ENCODE results near the gene TCP11L2. TPM values are rescaled to one million over a fixed set of nuclear protein-coding genes. Genes with fewer than 3 reads are reported as not detected.

The TCP11L2 gene
- total RNA-seq, 4 donors from 2014 or later = 8.0 to 47.8 (median 41.7) TPM

DNA sequence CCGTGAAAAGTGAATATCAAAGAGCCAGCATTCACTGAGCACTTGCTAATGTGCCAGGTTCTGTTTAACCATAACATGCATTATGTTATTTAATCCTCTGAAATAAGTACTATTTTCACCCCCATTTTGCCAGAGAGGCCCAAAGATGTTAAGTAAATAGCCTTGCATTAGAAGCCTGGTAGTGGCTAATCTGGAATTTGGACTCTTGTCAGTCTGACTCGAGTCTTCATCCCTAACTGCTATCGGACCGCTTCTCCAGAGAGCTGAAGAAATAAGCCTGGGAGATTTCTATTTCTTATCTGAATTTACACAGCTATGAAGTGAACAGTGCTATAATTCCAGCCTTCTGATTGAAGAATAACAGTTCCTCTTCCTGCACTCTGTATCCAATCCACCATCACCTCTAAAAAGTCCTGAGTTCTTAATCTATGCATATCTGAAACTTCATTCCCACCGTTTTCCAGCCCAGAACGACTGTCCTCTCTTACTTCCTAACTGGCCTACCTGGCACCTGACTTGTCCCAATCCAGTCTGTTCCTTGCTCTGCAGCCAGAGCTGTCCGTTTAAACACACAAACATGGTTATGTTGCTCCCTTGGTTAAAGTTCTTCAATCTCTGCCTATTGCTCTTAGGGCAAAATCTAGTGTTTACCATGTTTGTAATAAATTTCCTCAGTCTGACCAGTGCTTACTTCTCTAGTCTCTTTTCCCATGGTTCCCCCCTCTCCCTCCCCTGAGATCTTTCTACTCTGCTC is 57.3 kb downstream of the TCP11L2 start:
- H3K36me3 ChIP-seq = no peaks in the 10 kb centered on the region
- 81 to 87% methylated on average over 6 to 7 of the region's 7 CpGs for WGBS, 2 donors (ENCODE audit: low coverage in 1 of 2)
- intact Hi-C loops (cut with DNase I; ENCODE audit: low total_unique reads) (loop anchor here (10.0 kb wide), 1 partner anchor 115 kb away; the partner anchor contains the start of gene CKAP4), in situ Hi-C loops (cut with MboI; ENCODE audit: low pct_ligation_motif_present in 1 of 4, low pct_unique_long_range_greater_than_20kb in 1 of 4, low sequenced_read_pairs in 3 of 4) (loop anchor here (10.0 kb wide), 1 partner anchor 135 kb away; no protein-coding TSS in a partner anchor)
- no peak overlapping the region for H3K4me3 ChIP-seq
- no peak overlapping the region for H3K27ac ChIP-seq
- no peaks in the 10 kb centered on the region for H3K27me3 ChIP-seq
- no peak for DNase-seq
- no peaks in the 10 kb centered on the region for H3K9me3 ChIP-seq
- peaks cover 9 to 22% (median 16%) of the 10 kb centered on the region in 4 donors for H3K4me1 ChIP-seq
- TF ChIP-seq EP300 (IDR thresholded peaks at IDR 0.05; ENCODE audit: low read depth) = no peak
- TF ChIP-seq, protein P1, sequence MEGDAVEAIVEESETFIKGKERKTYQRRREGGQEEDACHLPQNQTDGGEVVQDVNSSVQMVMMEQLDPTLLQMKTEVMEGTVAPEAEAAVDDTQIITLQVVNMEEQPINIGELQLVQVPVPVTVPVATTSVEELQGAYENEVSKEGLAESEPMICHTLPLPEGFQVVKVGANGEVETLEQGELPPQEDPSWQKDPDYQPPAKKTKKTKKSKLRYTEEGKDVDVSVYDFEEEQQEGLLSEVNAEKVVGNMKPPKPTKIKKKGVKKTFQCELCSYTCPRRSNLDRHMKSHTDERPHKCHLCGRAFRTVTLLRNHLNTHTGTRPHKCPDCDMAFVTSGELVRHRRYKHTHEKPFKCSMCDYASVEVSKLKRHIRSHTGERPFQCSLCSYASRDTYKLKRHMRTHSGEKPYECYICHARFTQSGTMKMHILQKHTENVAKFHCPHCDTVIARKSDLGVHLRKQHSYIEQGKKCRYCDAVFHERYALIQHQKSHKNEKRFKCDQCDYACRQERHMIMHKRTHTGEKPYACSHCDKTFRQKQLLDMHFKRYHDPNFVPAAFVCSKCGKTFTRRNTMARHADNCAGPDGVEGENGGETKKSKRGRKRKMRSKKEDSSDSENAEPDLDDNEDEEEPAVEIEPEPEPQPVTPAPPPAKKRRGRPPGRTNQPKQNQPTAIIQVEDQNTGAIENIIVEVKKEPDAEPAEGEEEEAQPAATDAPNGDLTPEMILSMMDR (IDR thresholded peaks at IDR 0.05) = no peak

GRCh38 chr12:106360400-106360994 is 58.0 kb downstream of the TCP11L2 start:
- intact Hi-C loops (cut with DNase I; ENCODE audit: low total_unique reads) (no loop called here), in situ Hi-C loops (cut with MboI; ENCODE audit: low pct_ligation_motif_present in 1 of 4, low pct_unique_long_range_greater_than_20kb in 1 of 4, low sequenced_read_pairs in 3 of 4) (no loop called here)
- no peaks in the 10 kb centered on the region for H3K36me3 ChIP-seq
- H3K27ac ChIP-seq = no peak overlapping the region
- H3K4me3 ChIP-seq = no peak overlapping the region
- no peak for DNase-seq
- H3K4me1 ChIP-seq = peaks cover 9 to 22% (median 16%) of the 10 kb centered on the region in 4 donors
- H3K9me3 ChIP-seq = no peaks in the 10 kb centered on the region
- no peaks in the 10 kb centered on the region for H3K27me3 ChIP-seq
- 93 to 96% methylated on average over 3 to 5 of the region's 5 CpGs for WGBS, 2 donors (ENCODE audit: low coverage in 1 of 2)
- TF ChIP-seq POLR2A (IDR thresholded peaks at IDR 0.05) (no peak), EP300 (IDR thresholded peaks at IDR 0.05; ENCODE audit: low read depth) (no peak), POLR2AphosphoS5 (IDR thresholded peaks at IDR 0.05) (no peak)
- TF ChIP-seq, protein P1 (IDR thresholded peaks at IDR 0.05) = no peak

DNA sequence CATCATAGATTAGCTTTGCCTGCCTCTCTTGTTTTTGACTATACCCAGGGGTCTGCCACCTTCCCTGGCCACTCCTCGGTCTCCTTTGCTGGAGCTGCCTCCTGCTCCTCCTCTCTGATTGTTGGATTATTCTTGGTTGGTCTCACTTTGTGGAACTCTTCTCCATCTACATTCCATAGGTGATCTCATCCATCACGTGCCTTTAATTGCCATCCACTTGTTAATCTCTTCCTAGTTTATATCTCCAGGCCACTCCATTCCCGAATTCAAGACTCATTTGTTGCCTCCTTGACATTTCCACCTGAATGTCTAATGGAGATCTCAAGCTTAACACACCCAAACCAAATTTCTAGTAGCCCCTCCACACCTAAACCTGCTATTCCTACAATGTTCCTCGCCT is 60.4 kb downstream of the TCP11L2 start:
- Histone ChIP-seq H3K27ac (no peak overlapping the region), H3K4me1 (peaks cover 5 to 13% (median 12%) of the 10 kb centered on the region in 4 donors), H3K27me3 (no peaks in the 10 kb centered on the region), H3K9me3 (no peaks in the 10 kb centered on the region), H3K4me3 (no peak overlapping the region), H3K36me3 (no peaks in the 10 kb centered on the region)
- WGBS, 2 donors (ENCODE audit: low coverage in 1 of 2) = 85 to 94% methylated on average over 4 of the region's 4 CpGs
- intact Hi-C loops (cut with DNase I; ENCODE audit: low total_unique reads) = no loop called here
- no peak for TF ChIP-seq POLR2AphosphoS5 (IDR thresholded peaks at IDR 0.05)
- TF ChIP-seq POLR2A (IDR thresholded peaks at IDR 0.05) = no peak
- TF ChIP-seq EP300 (IDR thresholded peaks at IDR 0.05; ENCODE audit: low read depth) = no peak
- TF ChIP-seq, protein P1 (IDR thresholded peaks at IDR 0.05) = no peak
- no peak for DNase-seq
- in situ Hi-C loops (cut with MboI; ENCODE audit: low pct_ligation_motif_present in 1 of 4, low pct_unique_long_range_greater_than_20kb in 1 of 4, low sequenced_read_pairs in 3 of 4) = no loop called here

GRCh38 chr12:106364261-106364660 is 61.7 kb downstream of the TCP11L2 start:
- Histone ChIP-seq H3K4me3 (no peak overlapping the region), H3K36me3 (no peaks in the 10 kb centered on the region), H3K9me3 (no peaks in the 10 kb centered on the region), H3K27me3 (no peaks in the 10 kb centered on the region), H3K27ac (no peak overlapping the region), H3K4me1 (peaks cover 0 to 5% (median 2%) of the 10 kb centered on the region in 4 donors)
- intact Hi-C loops (cut with DNase I; ENCODE audit: low total_unique reads) = no loop called here
- TF ChIP-seq, protein P1 (IDR thresholded peaks at IDR 0.05) = no peak
- no peak for TF ChIP-seq EP300 (IDR thresholded peaks at IDR 0.05; ENCODE audit: low read depth)
- WGBS, 2 donors (ENCODE audit: low coverage in 1 of 2) = 96 to 98% methylated on average over 4 of the region's 4 CpGs
- no peak for DNase-seq
- in situ Hi-C loops (cut with MboI; ENCODE audit: low pct_ligation_motif_present in 1 of 4, low pct_unique_long_range_greater_than_20kb in 1 of 4, low sequenced_read_pairs in 3 of 4) = no loop called here

Data from transverse colon (tissue), 4 donors.